Smooth muscle cell (in vitro differentiated cells): ENCODE data around the gene LRIG3. TPM values are rescaled to one million over a fixed set of nuclear protein-coding genes. Genes with fewer than 3 reads are reported as not detected.

Source experiments
- DNase-seq: peaks from one replicate; lab custom pipeline; 2025; ENCODE audit not compliant: unreplicated experiment; lab: John Stamatoyannopoulos, UW
- H2AFZ ChIP-seq: fragments of 200-600 bp; sonication (generic); 2 replicates; pipeline ENCODE4 v1.6.0; 2016; ENCODE audit warnings: antibody characterized with exemption, low read depth, mild to moderate bottlenecking
- H3F3A ChIP-seq: fragments of 200-600 bp; sonication (generic); 2 replicates; pipeline ENCODE4 v1.6.0; 2017; ENCODE audit warnings: antibody characterized with exemption, low read depth
- H3K27ac ChIP-seq: fragments of 200-600 bp; sonication (generic); 2 replicates; pipeline ENCODE4 v1.5.1; 2016; ENCODE audit warnings: low read depth, mild to moderate bottlenecking
- H3K27me3 ChIP-seq: fragments of 200-600 bp; sonication (generic); 2 replicates; pipeline ENCODE4 v1.6.1; 2016; ENCODE audit warnings: low read depth, mild to moderate bottlenecking
- H3K36me3 ChIP-seq: fragments of 200-600 bp; sonication (generic); 2 replicates; pipeline ENCODE4 v1.5.1; 2016; ENCODE audit warnings: low read depth
- H3K4me1 ChIP-seq: fragments of 200-600 bp; sonication (generic); 2 replicates; pipeline ENCODE4 v1.5.1; 2016; ENCODE audit warnings: low read depth
- H3K4me2 ChIP-seq: fragments of 200-600 bp; sonication (generic); 2 replicates; pipeline ENCODE4 v1.6.0; 2016; ENCODE audit warnings: mild to moderate bottlenecking
- H3K4me3 ChIP-seq: fragments of 200-600 bp; sonication (generic); 2 replicates; pipeline ENCODE4 v1.5.1; 2016; ENCODE audit warnings: mild to moderate bottlenecking
- H3K79me2 ChIP-seq: fragments of 200-600 bp; sonication (generic); 2 replicates; pipeline ENCODE4 v1.6.0; 2016; ENCODE audit warnings: low read depth, mild to moderate bottlenecking
- H3K9ac ChIP-seq: fragments of 200-600 bp; sonication (generic); 2 replicates; pipeline ENCODE4 v1.6.0; 2016; ENCODE audit warnings: low read depth
- H3K9me3 ChIP-seq: fragments of 200-600 bp; sonication (generic); replicated peaks from 2 replicates; pipeline ENCODE4 v1.5.1; 2016; ENCODE audit warnings: low read depth
- H4K20me1 ChIP-seq: fragments of 200-600 bp; sonication (generic); 2 replicates; pipeline ENCODE4 v1.6.0; 2016; ENCODE audit warnings: low read depth
- WGBS: methylation state at CpG from one replicate; pipeline ENCODE4 v1.1.7; 2016; ENCODE audit warnings: low lambda C conversion rate; 5-methylcytosine and 5-hydroxymethylcytosine counted together
- polyA plus RNA-seq: library from polyadenylated mRNA; unstranded; fragments of >200 nt; fragmentation: Nextera tagmentation; extraction: Ambion mirVana; gene quantifications from 2 replicates; pipeline ENCODE4 v1.2.1, GENCODE V29; 2016
- total RNA-seq: library from RNA; depleted of rRNA; stranded (reverse); fragments of >200 nt; gene quantifications from 2 replicates; pipeline ENCODE4 v1.2.3, GENCODE V29; 2014
- TF ChIP-seq, protein P1 (sequence below): fragments of 200-600 bp; sonication (generic); IDR thresholded peaks from 2 replicates; pipeline ENCODE4 v1.5.1; 2017; ENCODE audit warnings: borderline replicate concordance, mild to moderate bottlenecking, antibody characterized with exemption; ENCODE audit not compliant: insufficient read depth, poor library complexity, severe bottlenecking

The LRIG3 gene
- total and polyA plus RNA-seq, 2 experiments from 2014 or later, result 6.7 to 22.4 TPM

DNA sequence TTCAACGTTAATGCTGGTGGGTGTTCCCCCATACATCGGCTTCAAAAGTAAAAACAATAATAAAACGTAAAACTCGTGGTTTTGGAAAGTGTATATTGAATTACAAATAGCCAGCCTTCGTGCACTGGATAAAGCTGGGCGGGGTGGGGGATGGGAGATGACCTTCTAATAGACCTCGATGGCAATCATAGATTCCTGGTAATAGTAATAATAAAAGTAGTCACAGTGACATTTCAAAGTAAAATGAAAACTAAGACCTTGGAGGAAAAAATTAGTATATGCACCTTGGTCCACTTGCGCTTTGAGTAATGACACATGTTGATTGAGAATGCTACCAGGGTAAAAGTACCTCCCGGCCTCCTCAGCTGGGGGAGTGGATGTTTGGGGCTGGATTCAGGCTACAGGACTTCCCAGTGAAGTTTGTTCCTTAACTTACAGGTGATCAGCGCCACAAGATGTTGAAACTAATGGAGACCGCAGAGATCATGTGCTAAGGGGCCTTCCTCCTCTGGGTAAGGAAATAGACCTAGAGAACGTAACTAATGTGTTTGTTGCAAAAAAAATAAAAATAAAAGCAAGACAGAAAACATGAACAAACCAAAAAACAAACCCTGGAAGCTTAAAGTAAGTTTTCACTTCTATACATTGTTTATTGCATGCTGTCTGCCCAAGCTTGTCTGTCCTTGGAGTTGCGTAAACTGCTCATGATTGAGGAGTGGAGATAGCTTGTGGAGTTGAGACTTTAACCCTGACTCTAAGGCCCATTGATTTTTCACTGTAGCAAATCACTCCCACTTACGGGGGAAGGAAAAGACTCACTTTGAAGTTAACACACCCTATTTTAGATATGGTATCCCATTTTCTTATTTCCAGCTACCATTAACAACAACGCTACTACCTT, 907 bp upstream of the LRIG3 start:
- Histone ChIP-seq H3K4me2 (peak overlapping the region; percentile 99), H3K4me1 (peaks cover 27% of the 10 kb centered on the region), H3K27me3 (peaks cover 18% of the 10 kb centered on the region), H3K27ac (peak overlapping the region; percentile 67), H3K9me3 (no peaks in the 10 kb centered on the region), H3K9ac (peak overlapping the region; percentile 67), H4K20me1 (no peaks in the 10 kb centered on the region), H2AFZ (peak overlapping the region; percentile 99), H3K4me3 (peak overlapping the region; percentile 97), H3K79me2 (no peaks in the 10 kb centered on the region), H3K36me3 (no peaks in the 10 kb centered on the region), H3F3A (peaks cover 2% of the 10 kb centered on the region)
- 77% methylated on average over 15 of the region's 15 CpGs for WGBS
- no peak for DNase-seq
- TF ChIP-seq, protein P1, sequence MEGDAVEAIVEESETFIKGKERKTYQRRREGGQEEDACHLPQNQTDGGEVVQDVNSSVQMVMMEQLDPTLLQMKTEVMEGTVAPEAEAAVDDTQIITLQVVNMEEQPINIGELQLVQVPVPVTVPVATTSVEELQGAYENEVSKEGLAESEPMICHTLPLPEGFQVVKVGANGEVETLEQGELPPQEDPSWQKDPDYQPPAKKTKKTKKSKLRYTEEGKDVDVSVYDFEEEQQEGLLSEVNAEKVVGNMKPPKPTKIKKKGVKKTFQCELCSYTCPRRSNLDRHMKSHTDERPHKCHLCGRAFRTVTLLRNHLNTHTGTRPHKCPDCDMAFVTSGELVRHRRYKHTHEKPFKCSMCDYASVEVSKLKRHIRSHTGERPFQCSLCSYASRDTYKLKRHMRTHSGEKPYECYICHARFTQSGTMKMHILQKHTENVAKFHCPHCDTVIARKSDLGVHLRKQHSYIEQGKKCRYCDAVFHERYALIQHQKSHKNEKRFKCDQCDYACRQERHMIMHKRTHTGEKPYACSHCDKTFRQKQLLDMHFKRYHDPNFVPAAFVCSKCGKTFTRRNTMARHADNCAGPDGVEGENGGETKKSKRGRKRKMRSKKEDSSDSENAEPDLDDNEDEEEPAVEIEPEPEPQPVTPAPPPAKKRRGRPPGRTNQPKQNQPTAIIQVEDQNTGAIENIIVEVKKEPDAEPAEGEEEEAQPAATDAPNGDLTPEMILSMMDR, result no peak

DNA sequence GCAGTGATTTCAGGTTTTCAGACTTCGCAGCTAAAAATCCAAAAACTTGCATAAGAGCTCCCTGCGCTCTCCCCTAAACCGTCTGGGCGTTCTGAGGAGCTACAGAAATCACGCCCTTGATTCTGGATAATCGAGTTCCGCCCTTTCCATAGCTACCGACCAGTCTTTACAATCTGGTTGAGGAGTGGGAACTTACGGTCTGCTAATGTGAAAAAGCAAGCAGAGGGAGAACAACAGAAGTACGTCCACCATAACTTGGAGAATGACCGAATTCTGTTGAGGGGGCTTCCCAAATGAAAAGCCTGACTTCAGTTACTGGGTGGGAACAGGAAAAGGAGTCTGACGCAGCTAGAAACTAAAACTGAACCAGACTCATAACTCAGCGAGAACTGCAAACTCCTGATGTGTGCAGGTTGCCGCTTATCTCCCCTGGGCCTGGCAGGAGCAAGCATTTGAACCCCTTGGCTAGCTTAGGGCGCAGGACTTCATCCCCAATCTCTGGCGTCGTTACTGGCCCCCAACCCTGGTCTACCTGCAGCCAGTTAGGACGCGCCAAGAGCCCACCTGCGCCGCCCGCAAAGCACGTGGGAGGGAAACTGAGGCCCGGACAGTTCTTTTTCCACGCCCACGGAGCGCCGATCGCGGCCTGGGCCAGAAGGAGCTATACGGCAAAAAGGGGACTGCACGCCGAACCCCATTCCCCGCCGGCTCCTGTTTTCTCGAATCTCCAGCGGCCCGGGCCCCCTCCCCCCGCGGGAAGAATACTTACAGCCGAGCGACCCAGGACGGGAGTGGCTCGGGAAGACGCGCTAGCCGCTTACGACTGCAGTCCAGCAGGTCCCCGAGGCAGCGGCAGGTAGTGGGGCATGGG, 838 bp downstream of the LRIG3 start:
- Histone ChIP-seq H3K4me2 (peak overlapping the region; percentile 99), H3K36me3 (no peaks in the 10 kb centered on the region), H3K27me3 (peaks cover 11% of the 10 kb centered on the region), H3F3A (peaks cover 7% of the 10 kb centered on the region), H4K20me1 (no peaks in the 10 kb centered on the region), H2AFZ (peak overlapping the region; percentile 99), H3K9me3 (no peaks in the 10 kb centered on the region), H3K9ac (peak overlapping the region; percentile 67), H3K27ac (peak overlapping the region; percentile 67), H3K4me3 (peak overlapping the region; percentile 97), H3K79me2 (peaks cover 7% of the 10 kb centered on the region), H3K4me1 (peaks cover 42% of the 10 kb centered on the region)
- no peak for DNase-seq
- TF ChIP-seq, protein P1, result no peak
- WGBS, result 4% methylated on average over 49 of the region's 50 CpGs

DNA sequence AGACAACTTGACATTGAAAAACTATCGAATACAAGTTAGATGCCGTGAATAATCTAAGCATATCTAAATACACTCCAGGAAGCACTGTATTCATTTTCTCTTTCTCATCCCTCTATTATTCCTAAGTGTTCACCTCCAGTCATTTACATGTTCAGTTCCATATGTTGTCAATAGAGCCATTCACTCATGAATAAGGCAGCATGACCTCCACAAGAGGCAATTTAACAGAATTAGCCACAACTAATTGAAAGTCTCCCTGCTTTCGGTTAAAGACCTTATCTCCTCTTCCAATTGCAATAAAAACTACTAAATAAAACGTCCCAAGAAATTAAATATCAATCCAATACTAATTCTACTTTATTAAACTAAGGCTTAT, 1.8 kb downstream of the LRIG3 start:
- TF ChIP-seq, protein P1, result no peak
- Histone ChIP-seq H3K9ac (peak overlapping the region; percentile 21), H2AFZ (no peak overlapping the region), H3K9me3 (no peaks in the 10 kb centered on the region), H4K20me1 (no peaks in the 10 kb centered on the region), H3K27ac (no peak overlapping the region), H3K79me2 (peaks cover 12% of the 10 kb centered on the region), H3K4me2 (peak overlapping the region; percentile 99), H3F3A (peaks cover 7% of the 10 kb centered on the region), H3K4me1 (peaks cover 45% of the 10 kb centered on the region), H3K36me3 (no peaks in the 10 kb centered on the region), H3K27me3 (peaks cover 7% of the 10 kb centered on the region), H3K4me3 (peak overlapping the region; percentile 97)
- no peak for DNase-seq
- 61% methylated on average over 4 of the region's 4 CpGs for WGBS
